AG20443 (cell line): ENCODE measurements around the gene ZNF205.
"Not testable (repeated sequence)": the region's sequence is repeated elsewhere in the genome, so short reads cannot be mapped to it uniquely, and the experiment has no call there.

Source experiments
- DNase-seq: peaks from one replicate; pipeline ENCODE4 v3.0.0; 2012; ENCODE audit warnings: low spot score, mixed read lengths

The ZNF205 gene

GRCh38 chr16:3112058-3112880, at the start of gene ZNF205:
Gene ZNF205, plus strand, starts transcription at chr16:3112586. Its CDS starts 845 bp downstream, at chr16:3113431.
- peak; percentile 92 for DNase-seq

GRCh38 chr16:3063625-3064386, 48.6 kb upstream of the ZNF205 start:
- DNase-seq: no peak

- peak; percentile 94 for DNase-seq
Observed at GRCh38 chr16:3065069-3065741, 47.2 kb upstream of the ZNF205 start, which contains the start of gene IL32. Gene IL32, plus strand, starts transcription at chr16:3065640. Its CDS starts 172 bp downstream, at chr16:3065812.

GRCh38 chr16:3065742-3066439, 46.5 kb upstream of the ZNF205 start:
- peak; percentile 20 for DNase-seq

- DNase-seq: no peak
Observed at GRCh38 chr16:3066440-3066748, 46.0 kb upstream of the ZNF205 start.

- peak; percentile 3 for DNase-seq
Observed at GRCh38 chr16:3068487-3068886, 43.9 kb upstream of the ZNF205 start.

GRCh38 chr16:3069146-3069545, 43.2 kb upstream of the ZNF205 start:
- DNase-seq: not testable (repeated sequence)

- no peak for DNase-seq
Observed at GRCh38 chr16:3070608-3071111, 41.7 kb upstream of the ZNF205 start.

GRCh38 chr16:3071655-3072054, 40.7 kb upstream of the ZNF205 start:
- no peak for DNase-seq

GRCh38 chr16:3072148-3072547, 40.2 kb upstream of the ZNF205 start:
- not testable (repeated sequence) for DNase-seq

GRCh38 chr16:3072576-3073263, 39.7 kb upstream of the ZNF205 start:
- not testable (repeated sequence) for DNase-seq

GRCh38 chr16:3073448-3073847, 38.9 kb upstream of the ZNF205 start:
- no peak for DNase-seq

- peak; percentile 3 for DNase-seq
Observed at GRCh38 chr16:3074860-3075522, 37.4 kb upstream of the ZNF205 start.

- peak; percentile 27 for DNase-seq
Observed at GRCh38 chr16:3075523-3075915, 36.9 kb upstream of the ZNF205 start.

GRCh38 chr16:3075946-3076345, 36.4 kb upstream of the ZNF205 start:
- DNase-seq: not testable (repeated sequence)

GRCh38 chr16:3076577-3076976, 35.8 kb upstream of the ZNF205 start:
- DNase-seq: no peak

GRCh38 chr16:3080024-3080423, 32.4 kb upstream of the ZNF205 start:
- no peak for DNase-seq

GRCh38 chr16:3081957-3082356, 30.4 kb upstream of the ZNF205 start:
- not testable (repeated sequence) for DNase-seq

GRCh38 chr16:3083408-3083807, 29.0 kb upstream of the ZNF205 start:
- DNase-seq: not testable (repeated sequence)

GRCh38 chr16:3084491-3084890, 27.9 kb upstream of the ZNF205 start:
- no peak for DNase-seq
